Stomach (tissue), 4 donors: ENCODE results near the gene SETX.

Experiments used
- EP300 ChIP-seq: sonication (generic); formaldehyde crosslinking; IDR thresholded peaks from one replicate; pipeline ENCODE4 v1.6.1; 2017; ENCODE audit warnings: antibody characterized with exemption
- POLR2A ChIP-seq, 4 donors: fragments of 450-650 bp; IDR thresholded peaks; one replicate each; pipeline ENCODE4 v1.6.1; 2016; ENCODE audit warnings: antibody characterized with exemption in 4 of 4, control low read depth in 2 of 4, mild to moderate bottlenecking in 1 of 4, moderate library complexity in 1 of 4
- POLR2AphosphoS5 ChIP-seq, 3 donors: sonication (generic); formaldehyde crosslinking; IDR thresholded peaks; one replicate each; pipeline ENCODE4 v1.6.1; 2016; ENCODE audit warnings: antibody characterized with exemption in 3 of 3
- TF ChIP-seq, protein P1 (sequence below), 7 experiments: fragments of 450-650 bp in 4 of 7; fragments of 200-600 bp in 3 of 7; sonication (generic) in 3 of 7; IDR thresholded peaks; one replicate each; pipeline ENCODE4 v1.5.1; 2016 to 2019; ENCODE audit warnings: antibody characterized with exemption in 7 of 7, control low read depth in 2 of 7, mild to moderate bottlenecking in 1 of 7

DNA sequence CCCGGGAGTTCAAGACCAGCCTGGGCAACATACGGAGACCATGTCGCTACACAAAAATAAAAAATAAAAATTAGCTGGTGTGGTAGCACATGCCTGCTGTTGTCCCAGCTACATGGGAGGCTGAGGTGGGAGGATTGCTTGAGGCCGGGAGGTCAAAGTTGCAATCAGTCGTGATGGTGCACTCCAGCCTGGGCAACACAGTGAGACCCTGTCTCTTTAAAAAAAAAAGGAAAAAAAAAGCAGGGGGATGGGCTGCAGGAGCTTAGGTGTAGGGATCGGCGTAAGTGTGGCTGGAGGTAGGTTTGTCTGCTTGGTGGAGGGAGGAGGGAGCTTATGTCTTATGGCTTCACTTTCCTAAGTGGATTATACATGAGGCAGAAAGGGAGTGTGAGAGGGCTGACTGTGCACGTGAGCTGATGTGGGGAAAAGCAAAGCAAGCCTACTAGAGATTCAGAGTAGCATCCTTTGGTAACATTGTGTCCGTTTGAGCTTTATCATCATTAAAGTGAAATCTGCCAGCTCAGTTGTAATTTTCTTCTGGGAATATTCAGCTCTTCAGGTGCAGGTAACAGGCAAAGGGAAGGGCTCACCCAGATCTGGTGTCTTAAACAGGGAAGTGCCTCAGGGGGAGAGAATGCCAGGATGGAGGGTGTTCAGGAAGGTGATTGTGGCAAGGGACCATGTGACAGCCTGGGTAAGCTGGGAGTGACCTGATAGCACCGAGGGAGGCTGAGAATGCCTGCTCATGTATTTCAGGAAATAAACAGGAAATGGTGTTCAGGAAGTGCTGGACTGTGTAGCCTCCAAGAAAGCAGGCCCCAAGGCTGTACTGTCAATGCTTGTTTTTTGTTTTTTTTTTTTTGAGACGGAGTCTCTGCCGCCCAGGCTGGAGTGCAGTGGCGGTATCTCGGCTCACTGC lies 17.6 kb upstream of the SETX start:
- TF ChIP-seq, protein P1, sequence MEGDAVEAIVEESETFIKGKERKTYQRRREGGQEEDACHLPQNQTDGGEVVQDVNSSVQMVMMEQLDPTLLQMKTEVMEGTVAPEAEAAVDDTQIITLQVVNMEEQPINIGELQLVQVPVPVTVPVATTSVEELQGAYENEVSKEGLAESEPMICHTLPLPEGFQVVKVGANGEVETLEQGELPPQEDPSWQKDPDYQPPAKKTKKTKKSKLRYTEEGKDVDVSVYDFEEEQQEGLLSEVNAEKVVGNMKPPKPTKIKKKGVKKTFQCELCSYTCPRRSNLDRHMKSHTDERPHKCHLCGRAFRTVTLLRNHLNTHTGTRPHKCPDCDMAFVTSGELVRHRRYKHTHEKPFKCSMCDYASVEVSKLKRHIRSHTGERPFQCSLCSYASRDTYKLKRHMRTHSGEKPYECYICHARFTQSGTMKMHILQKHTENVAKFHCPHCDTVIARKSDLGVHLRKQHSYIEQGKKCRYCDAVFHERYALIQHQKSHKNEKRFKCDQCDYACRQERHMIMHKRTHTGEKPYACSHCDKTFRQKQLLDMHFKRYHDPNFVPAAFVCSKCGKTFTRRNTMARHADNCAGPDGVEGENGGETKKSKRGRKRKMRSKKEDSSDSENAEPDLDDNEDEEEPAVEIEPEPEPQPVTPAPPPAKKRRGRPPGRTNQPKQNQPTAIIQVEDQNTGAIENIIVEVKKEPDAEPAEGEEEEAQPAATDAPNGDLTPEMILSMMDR (IDR thresholded peaks at IDR 0.05): no peak
- no peak for TF ChIP-seq POLR2A (IDR thresholded peaks at IDR 0.05)
- peak in 1 of 3 donors; percentile 26 for TF ChIP-seq POLR2AphosphoS5 (IDR thresholded peaks at IDR 0.05)
- TF ChIP-seq EP300: no peak
